Frontal cortex (tissue), 4 donors: Measurements from ENCODE around the gene TKFC. TPM values are rescaled to one million over a fixed set of nuclear protein-coding genes. Genes with fewer than 3 reads are reported as not detected.

Source experiments
- DNase-seq, 2 donors: peaks; one replicate each; pipeline ENCODE4 v3.0.0; 2012; ENCODE audit warnings: low spot score in 2 of 2
- FAIRE-seq: peaks from 2 replicates; lab custom pipeline; 2012; peaks lifted over from hg19 to GRCh38; lab: Jason Lieb, UNC
- total RNA-seq: library from RNA; depleted of rRNA; stranded (reverse); fragments of >200 nt; gene quantifications from one replicate; pipeline ENCODE4 v1.2.3, GENCODE V29; 2014
- donor health status: control.
- donor health status: control.
- donor health status: control.

The TKFC gene
- total RNA-seq, 1 donor from 2014 or later, result 7.7 TPM

GRCh38 chr11:61342207-61342803, 9.3 kb downstream of the TKFC start:
- no peak for FAIRE-seq
- DNase-seq, result no peak

GRCh38 chr11:61343792-61344745, 11.0 kb downstream of the TKFC start:
- FAIRE-seq, result no peak

GRCh38 chr11:61345170-61345610, 12.2 kb downstream of the TKFC start:
- FAIRE-seq (no peak), DNase-seq (no peak)

More at GRCh38 chr11:61343792-61344745, 11.0 kb downstream of the TKFC start:
- DNase-seq, result no peak

GRCh38 chr11:61345954-61346843, 13.2 kb downstream of the TKFC start:
- DNase-seq (no peak), FAIRE-seq (no peak)

GRCh38 chr11:61347916-61348461, 15.0 kb downstream of the TKFC start:
- FAIRE-seq, result no peak
- DNase-seq, result no peak

- no peak for FAIRE-seq
- DNase-seq, result no peak
These were observed 16.2 kb downstream of the TKFC start for GRCh38 chr11:61349189-61349751.

GRCh38 chr11:61349916-61350315, 16.9 kb downstream of the TKFC start:
- DNase-seq (no peak), FAIRE-seq (no peak)

GRCh38 chr11:61350336-61350735, 17.3 kb downstream of the TKFC start:
- no peak for DNase-seq
- no peak for FAIRE-seq

GRCh38 chr11:61350803-61351202, 17.8 kb downstream of the TKFC start:
- DNase-seq (no peak), FAIRE-seq (no peak)

- FAIRE-seq (no peak), DNase-seq (no peak)
These were observed 19.0 kb downstream of the TKFC start for GRCh38 chr11:61352038-61352437.

- FAIRE-seq (no peak), DNase-seq (no peak)
These were observed 20.4 kb downstream of the TKFC start for GRCh38 chr11:61353131-61354067.

- FAIRE-seq (no peak), DNase-seq (no peak)
These were observed 21.2 kb downstream of the TKFC start for GRCh38 chr11:61354208-61354607.

GRCh38 chr11:61356706-61357105, 23.7 kb downstream of the TKFC start:
- FAIRE-seq, result no peak
- no peak for DNase-seq

- DNase-seq, result no peak
- FAIRE-seq, result no peak
These were observed 24.3 kb downstream of the TKFC start for GRCh38 chr11:61357233-61357893.

GRCh38 chr11:61357894-61358239, 24.8 kb downstream of the TKFC start:
- FAIRE-seq (no peak), DNase-seq (no peak)

- FAIRE-seq, result no peak
- DNase-seq, result no peak
These were observed 25.5 kb downstream of the TKFC start for GRCh38 chr11:61358566-61358965.

- FAIRE-seq (no peak), DNase-seq (no peak)
These were observed 26.5 kb downstream of the TKFC start for GRCh38 chr11:61359516-61359915.

- no peak for FAIRE-seq
- DNase-seq, result no peak
These were observed 28.3 kb downstream of the TKFC start for GRCh38 chr11:61361237-61361740.
